ENCODE measurements around the gene AGBL4. TPM values are rescaled to one million over a fixed set of nuclear protein-coding genes. Genes with fewer than 3 reads are reported as not detected.

The AGBL4 gene
- total RNA-seq, 6 experiments from 2014 or later: 0.06 to 1.8 (median 0.93) TPM

DNA sequence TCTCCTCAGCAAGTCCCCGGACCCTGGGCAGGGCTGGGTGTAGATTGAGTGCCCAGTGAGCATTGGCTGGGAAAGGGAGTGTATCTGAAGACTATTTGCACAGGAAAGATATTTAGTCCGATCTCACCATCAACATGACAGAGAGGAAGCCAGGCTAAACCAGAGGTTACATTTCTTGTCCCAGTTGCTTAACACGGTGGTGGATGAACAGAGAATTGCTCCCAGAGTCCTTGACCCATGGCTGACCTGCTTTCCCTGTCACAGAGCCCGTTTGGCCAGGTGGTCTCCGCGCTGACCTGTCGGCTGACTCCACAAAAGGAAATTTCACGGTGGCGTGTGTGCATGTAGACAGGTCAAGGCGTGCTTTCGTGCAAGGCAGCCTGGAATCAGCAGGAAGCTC lies 1330.6 kb downstream of the AGBL4 start:
- DNase-seq (no peak), ATAC-seq (peak in 3 of 4 donors; percentile 23 to 55 (median 36))
- Histone ChIP-seq H3K27me3 (no peaks in the 10 kb centered on the region), H3K36me3 (no peaks in the 10 kb centered on the region), H3K27ac (no peak overlapping the region), H3K4me1 (peaks cover 0 to 6% (median 0%) of the 10 kb centered on the region in 4 donors), H3K4me3 (no peak overlapping the region), H3K9me3 (no peaks in the 10 kb centered on the region)
- TF ChIP-seq, protein P1, sequence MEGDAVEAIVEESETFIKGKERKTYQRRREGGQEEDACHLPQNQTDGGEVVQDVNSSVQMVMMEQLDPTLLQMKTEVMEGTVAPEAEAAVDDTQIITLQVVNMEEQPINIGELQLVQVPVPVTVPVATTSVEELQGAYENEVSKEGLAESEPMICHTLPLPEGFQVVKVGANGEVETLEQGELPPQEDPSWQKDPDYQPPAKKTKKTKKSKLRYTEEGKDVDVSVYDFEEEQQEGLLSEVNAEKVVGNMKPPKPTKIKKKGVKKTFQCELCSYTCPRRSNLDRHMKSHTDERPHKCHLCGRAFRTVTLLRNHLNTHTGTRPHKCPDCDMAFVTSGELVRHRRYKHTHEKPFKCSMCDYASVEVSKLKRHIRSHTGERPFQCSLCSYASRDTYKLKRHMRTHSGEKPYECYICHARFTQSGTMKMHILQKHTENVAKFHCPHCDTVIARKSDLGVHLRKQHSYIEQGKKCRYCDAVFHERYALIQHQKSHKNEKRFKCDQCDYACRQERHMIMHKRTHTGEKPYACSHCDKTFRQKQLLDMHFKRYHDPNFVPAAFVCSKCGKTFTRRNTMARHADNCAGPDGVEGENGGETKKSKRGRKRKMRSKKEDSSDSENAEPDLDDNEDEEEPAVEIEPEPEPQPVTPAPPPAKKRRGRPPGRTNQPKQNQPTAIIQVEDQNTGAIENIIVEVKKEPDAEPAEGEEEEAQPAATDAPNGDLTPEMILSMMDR (IDR thresholded peaks at IDR 0.05): no peak
- no peak for TF ChIP-seq POLR2A (IDR thresholded peaks at IDR 0.05)
- WGBS (ENCODE audit: insufficient coverage, low coverage, low lambda C conversion rate, missing lambda C conversion rate): 17% methylated on average over 3 of the region's 11 CpGs
- intact Hi-C loops (cut with DNase I): loop anchor here in 1 of 2 donors (10.0 kb wide), 1 partner anchor 118 kb away; no protein-coding TSS in a partner anchor

DNA sequence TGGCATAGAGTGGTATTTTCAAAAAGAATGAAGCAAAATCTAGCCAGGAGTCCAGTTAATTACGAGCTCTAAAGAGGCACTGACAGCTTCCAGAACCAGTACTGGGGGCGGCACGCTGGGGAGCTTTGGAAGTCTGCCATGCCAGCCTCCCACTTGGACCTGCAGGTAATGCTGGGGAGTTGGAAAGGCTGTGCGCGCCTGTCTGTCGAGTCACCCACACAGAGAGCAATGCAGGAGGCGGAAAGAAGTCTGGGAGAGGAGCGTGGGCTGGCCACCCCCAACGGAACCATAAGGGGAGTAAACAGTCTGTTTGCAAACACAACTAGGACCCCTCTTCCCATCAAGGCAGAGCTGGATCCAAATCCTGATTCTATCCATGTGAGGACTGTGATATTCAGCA lies 1331.5 kb downstream of the AGBL4 start:
- DNase-seq (no peak), ATAC-seq (no peak)
- intact Hi-C loops (cut with DNase I): loop anchor here in 1 of 2 donors (10.0 kb wide), 1 partner anchor 117 kb away; no protein-coding TSS in a partner anchor
- 67% methylated on average over 1 of the region's 9 CpGs for WGBS (ENCODE audit: insufficient coverage, low coverage, low lambda C conversion rate, missing lambda C conversion rate)
- no peak for TF ChIP-seq POLR2A (IDR thresholded peaks at IDR 0.05)
- TF ChIP-seq, protein P1 (IDR thresholded peaks at IDR 0.05): no peak
- H3K4me3 ChIP-seq: no peak overlapping the region
- H3K4me1 ChIP-seq: peaks cover 0 to 6% (median 0%) of the 10 kb centered on the region in 4 donors
- H3K27me3 ChIP-seq: no peaks in the 10 kb centered on the region
- H3K9me3 ChIP-seq: no peaks in the 10 kb centered on the region
- no peak overlapping the region for H3K27ac ChIP-seq
- H3K36me3 ChIP-seq: no peaks in the 10 kb centered on the region

DNA sequence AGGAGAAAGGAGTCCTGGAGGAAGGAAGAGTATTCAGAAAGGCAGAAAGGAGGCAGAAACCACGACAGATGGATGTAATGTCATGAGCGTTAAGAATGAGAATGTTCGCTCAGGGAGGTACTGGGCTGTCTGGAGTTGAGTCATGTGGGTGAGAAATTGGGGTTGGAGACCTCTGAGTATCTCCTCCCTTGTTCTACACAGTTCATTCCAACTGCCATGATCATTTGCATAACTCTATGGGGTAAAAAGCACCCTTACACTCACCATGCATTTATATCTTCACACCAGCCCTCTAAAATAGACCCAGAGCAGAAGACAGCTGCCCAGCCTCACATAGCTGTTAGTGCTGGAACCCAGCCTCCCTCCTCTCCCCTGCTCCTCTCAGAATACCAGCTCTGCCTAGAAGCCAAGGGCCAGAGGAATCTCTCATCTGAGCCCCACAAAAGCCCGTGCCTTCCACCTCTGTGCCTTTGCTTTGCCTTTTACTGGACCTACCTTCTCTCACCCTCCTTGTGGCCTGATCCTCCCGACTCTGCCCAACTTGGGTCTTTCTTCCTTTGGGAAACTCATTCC lies 1332.2 kb downstream of the AGBL4 start:
- no peaks in the 10 kb centered on the region for H3K27me3 ChIP-seq
- ATAC-seq: no peak
- intact Hi-C loops (cut with DNase I): loop anchor here in 1 of 2 donors (10.0 kb wide), 1 partner anchor 117 kb away; no protein-coding TSS in a partner anchor
- no peak overlapping the region for H3K4me3 ChIP-seq
- WGBS (ENCODE audit: insufficient coverage, low coverage, low lambda C conversion rate, missing lambda C conversion rate): 83% methylated on average over 5 of the region's 5 CpGs
- H3K9me3 ChIP-seq: no peaks in the 10 kb centered on the region
- H3K27ac ChIP-seq: no peak overlapping the region
- no peak for DNase-seq
- H3K4me1 ChIP-seq: peaks cover 0 to 6% (median under 1%) of the 10 kb centered on the region in 4 donors
- no peaks in the 10 kb centered on the region for H3K36me3 ChIP-seq
- TF ChIP-seq, protein P1 (IDR thresholded peaks at IDR 0.05): no peak
- no peak for TF ChIP-seq POLR2A (IDR thresholded peaks at IDR 0.05)

DNA sequence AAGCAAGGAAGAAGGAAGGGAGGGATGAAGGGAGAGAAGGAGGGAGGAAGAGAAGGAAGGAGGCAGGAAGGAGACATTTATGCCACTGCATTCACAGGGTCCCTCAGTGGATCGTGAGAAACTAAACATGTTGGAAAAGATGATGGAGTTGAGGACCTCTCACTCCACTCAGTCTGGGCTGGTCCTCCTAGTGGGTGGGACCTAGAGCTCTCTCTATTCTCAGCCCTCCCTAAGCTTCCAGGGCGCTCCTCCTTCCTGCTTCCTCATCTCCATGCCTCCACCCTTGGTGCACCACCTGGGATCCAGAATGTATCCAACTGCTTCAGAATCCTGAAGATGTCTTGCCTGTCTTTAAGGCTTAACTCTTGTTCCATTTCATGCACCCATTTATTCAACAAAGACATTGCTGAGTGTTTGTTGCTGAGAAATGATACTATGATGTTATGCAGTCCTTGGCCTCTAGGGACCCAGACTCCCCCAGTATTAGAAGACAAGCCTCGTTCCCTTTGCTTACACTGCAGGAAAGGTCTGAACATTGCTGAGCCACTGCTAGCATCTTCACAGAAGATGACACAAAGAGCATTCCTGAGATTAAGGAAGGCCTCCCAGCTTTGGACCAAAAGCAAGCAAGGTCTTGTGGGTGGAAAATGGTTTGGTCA lies 1335.5 kb downstream of the AGBL4 start:
- H3K27me3 ChIP-seq: no peaks in the 10 kb centered on the region
- no peaks in the 10 kb centered on the region for H3K36me3 ChIP-seq
- no peak overlapping the region for H3K27ac ChIP-seq
- H3K4me3 ChIP-seq: no peak overlapping the region
- no peak for ATAC-seq
- DNase-seq: no peak
- intact Hi-C loops (cut with DNase I): no loop called here
- H3K4me1 ChIP-seq: peaks cover 0 to 8% (median 3%) of the 10 kb centered on the region in 4 donors
- TF ChIP-seq, protein P1 (IDR thresholded peaks at IDR 0.05): peak in 2 of 4 donors; percentile 4 to 11
- TF ChIP-seq POLR2A (IDR thresholded peaks at IDR 0.05): no peak
- no peaks in the 10 kb centered on the region for H3K9me3 ChIP-seq
- WGBS (ENCODE audit: insufficient coverage, low coverage, low lambda C conversion rate, missing lambda C conversion rate): 54% methylated on average over 2 of the region's 3 CpGs
